Measurements from ENCODE around the gene JMJD6.
"Not testable (repeated sequence)": the region's sequence is repeated elsewhere in the genome, so short reads cannot be mapped to it uniquely, and the experiment has no call there.

Gene JMJD6

GRCh38 chr17:76726231-76726775 lies at the start of gene JMJD6:
Gene JMJD6 (minus strand): TSS chr17:76726606. CDS start chr17:76726475, 131 bp downstream.
- peak; percentile 97 for DNase-seq

- DNase-seq, result no peak
Observed at GRCh38 chr17:76775021-76775600, 48.7 kb upstream of the JMJD6 start.

DNA sequence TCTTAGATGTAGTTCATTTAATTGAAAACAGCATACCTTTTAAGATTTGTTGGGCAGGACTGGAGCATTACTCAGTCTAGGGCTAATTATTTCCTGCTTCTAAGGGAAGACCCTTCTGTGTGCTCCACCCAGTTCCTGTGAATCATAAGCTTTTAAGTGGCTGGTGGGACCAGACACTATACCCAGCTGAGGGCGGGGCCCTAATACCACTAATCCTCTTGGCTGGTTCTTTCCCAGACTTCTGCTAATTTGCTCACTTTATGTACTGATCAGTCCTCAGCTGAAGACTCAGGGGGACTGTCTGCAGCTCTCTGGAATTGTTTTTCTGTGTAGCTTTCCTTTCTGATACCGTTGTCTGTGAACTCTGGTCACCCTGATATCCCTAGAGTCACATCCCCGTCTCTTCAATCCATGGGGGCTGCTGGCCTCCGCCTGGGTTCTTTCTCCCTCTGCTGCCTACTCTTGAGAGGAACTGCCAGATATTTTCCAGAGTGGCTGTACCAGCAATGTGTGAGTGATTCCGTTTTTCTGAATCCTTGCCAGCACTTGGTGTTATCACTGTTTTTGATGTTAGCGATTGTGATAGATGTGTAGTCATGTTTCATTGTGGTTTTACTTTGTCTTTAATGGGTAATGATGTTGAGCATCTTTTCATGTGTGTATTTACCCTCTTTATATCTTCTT lies 46.6 kb upstream of the JMJD6 start:
- DNase-seq, result peak; percentile 60

GRCh38 chr17:76758570-76758969 lies 32.2 kb upstream of the JMJD6 start:
- DNase-seq, result no peak

DNA sequence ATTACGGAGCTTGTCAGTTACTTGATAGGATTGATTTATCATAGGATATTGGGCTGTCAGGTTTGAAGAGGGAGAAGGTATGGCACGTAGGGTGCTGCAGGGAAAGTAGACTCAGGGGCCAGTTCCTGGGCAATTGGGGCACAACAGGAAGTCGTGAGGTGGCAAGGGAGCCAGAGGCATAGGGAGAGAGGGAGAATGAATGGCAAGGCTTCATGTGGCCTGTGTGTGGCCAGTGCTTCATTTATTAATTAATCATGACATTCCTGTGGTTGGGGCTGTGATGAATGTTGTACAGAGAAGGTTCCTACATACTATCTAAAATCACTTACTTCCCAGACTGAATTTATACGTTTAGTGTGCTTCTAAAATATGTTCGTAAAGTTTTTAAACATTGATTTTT lies 30.9 kb upstream of the JMJD6 start:
- DNase-seq, result no peak

GRCh38 chr17:76755285-76755684 lies 28.9 kb upstream of the JMJD6 start:
- no peak for DNase-seq

DNA sequence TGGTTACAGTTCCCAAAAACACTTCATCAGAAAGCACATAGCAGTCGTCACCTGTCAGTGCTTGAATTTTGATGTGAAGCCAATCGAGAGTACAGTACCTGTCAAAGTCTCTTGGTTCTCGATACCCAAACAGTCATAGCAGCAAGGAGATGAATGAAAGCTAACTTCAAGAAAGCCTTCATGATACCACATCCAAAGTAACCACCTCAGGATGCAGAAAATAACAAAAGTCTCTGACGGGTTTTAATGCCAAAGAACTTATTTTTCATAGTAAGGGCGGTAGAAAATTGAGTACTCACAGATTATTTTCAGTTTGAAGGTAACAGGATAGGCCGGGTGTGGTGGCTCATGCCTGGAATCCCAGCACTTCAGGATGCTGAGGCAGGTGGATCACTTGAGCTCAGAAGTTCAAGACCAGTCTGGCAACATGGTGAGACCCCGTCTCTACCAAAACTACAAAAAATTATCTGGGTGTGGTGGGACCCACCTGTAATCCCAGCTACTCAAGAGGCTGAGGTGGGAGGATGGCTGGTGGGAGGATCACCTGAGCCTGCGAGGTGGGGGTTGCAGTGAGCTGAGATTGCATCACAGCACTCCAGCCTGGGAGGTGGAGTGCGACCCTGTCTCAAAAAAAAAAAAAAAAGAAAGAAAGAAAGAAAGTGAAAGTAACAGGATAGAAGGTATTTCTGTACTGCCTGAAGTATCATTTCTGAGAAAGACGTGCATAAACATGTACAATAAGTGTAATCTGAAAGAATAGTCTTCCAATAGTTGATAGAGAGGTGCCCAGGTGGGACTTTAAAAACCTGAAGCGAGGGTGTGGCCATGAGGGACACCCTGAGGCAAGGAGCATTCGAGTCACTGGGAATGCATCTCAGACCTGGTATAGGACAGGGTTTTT lies 26.9 kb upstream of the JMJD6 start:
- DNase-seq, result no peak

GRCh38 chr17:76752006-76752405 lies 25.6 kb upstream of the JMJD6 start:
- no peak for DNase-seq

DNA sequence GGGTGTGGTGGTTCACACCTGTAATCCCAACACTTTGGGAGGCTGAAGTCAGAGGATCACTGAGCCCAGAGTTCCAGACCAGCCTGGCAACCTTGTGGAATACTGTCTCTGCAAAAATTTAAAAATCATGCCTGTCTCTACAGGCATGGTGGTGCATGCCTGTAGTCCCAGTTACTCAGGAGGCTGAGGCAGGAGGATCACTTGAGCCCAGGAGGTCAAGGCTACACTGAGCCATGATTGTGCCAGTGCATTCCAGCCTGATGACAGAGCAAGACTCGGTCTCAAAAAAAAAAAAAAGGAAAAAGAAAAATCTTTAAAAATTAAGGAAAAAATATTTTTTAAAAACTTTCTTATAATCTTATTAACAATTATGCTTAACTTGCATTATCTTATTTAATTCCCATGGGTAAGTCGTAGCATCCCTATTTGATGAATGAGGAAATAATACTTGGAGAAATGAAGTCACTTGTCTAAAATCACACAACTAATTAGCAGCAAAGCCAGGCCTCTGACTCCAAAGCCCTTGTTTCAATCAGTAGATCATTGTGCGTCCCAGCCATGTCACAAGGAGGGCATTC lies 25.1 kb upstream of the JMJD6 start:
- DNase-seq, result no peak

GRCh38 chr17:76748657-76749056 lies 22.3 kb upstream of the JMJD6 start:
- DNase-seq, result no peak

DNA sequence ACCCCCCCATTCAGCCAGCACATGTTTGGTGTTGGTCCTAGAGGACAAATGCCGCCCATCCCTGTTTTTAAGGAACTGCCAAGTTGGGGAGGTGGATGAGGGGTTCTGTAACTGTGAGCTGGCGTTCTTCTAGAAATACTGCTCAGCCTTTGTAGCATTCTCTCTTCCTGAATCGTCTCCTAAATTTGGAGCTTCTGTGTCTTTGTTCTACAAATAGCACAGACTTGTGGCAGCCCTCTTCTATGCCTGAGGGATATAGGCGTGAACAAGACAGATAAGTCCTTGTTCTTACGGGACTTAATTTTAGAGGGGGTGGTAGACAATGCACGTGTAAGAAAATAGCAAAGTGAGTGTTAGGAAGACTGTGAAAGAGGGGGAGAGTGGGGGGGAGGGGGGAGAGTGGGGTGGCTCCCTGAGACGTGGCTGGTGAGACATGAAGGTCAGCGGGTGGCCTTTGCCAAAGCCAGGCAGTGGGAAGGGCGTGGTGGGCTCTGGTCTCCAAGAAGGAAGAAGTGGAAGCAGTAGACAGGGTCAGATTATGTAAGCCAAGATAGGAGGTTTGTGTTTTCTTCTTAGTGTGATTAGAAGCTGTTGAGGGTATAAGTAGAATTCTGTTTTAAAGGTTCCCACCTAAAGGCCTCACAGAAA lies 21.4 kb upstream of the JMJD6 start:
- DNase-seq, result no peak

DNA sequence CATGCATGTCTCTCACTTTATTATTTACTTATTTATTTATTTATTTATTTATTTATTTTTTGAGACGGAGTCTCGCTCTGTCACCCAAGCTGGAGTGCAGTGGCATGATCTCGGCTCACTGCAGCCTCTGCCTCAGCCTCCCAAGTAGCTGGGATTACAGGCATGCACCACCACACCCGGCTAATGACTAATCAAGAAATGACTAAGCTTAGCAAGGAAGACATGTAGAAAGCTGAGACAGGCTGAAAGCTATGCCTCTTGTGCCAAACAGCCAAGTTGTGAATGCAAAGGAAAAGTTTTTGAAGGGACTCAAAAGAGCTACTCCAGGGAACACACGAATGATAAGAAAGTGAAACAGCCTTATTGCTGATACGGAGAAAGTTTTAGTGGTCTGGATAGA lies 19.4 kb upstream of the JMJD6 start:
- DNase-seq, result peak; percentile 16

- DNase-seq, result no peak
Observed at GRCh38 chr17:76744747-76745146, 18.3 kb upstream of the JMJD6 start.

GRCh38 chr17:76742958-76743357 lies 16.6 kb upstream of the JMJD6 start:
- no peak for DNase-seq

DNA sequence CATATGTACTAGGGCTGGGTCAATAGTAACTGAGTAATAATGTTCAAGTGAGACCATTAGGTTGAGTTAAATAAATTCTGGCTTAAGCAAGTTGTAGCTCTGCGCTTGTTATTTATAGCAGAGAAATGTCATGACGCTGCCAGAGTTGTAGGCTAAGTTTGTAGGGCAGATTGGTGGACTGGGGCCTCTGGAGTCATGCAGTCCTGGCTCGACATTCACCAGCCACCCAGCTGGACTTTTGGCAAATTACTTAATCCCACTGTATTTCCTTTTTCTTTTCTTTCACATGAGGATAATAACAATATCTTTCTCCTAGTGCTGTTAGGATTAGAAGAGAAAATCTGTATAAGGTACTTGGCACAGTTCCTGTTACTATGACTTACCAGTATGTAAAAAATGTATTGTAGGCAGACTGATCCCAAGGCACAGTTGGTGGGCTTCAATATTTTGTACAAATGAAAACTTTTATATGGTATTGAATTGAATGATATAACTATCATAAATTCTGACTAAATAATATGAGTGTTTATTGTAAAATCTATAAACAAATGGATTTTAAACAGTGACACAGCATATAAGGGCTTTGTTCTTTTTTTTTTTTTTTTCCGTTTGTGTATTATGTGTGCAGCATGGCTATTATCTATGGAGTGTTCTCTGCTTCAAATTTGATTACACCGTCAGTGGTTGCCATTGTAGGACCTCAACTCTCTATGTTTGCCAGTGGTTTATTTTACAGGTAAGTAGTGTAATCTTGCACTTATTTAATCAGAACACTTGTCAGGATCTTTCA lies 14.1 kb upstream of the JMJD6 start:
- DNase-seq, result no peak

DNA sequence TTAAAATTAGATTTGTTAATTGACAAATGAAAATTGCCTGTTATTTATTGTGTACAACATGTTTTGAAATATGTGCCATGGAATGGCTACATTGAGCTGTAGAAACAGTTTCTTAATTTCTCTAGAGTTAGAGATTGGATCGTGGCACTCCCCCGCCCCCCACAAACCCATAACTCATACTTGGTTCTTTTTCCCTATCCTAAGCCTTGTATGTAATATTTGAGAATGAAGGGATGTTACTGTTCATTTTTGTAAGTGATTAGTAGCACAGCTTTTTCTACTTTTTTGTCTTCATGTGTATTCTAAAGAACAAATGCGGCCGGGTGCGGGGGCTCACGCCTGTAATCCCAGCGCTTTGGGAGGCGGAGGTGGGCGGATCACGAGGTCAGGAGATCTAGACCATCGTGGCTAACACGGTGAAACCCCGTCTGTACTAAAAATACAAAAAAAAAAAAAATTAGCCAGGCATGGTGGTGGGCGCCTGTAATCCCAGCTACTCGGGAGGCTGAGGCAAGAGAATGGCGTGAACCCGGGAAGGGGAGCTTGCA lies 13.2 kb upstream of the JMJD6 start:
- not testable (repeated sequence) for DNase-seq

- no peak for DNase-seq
Observed at GRCh38 chr17:76738468-76738850, 12.1 kb upstream of the JMJD6 start.

DNA sequence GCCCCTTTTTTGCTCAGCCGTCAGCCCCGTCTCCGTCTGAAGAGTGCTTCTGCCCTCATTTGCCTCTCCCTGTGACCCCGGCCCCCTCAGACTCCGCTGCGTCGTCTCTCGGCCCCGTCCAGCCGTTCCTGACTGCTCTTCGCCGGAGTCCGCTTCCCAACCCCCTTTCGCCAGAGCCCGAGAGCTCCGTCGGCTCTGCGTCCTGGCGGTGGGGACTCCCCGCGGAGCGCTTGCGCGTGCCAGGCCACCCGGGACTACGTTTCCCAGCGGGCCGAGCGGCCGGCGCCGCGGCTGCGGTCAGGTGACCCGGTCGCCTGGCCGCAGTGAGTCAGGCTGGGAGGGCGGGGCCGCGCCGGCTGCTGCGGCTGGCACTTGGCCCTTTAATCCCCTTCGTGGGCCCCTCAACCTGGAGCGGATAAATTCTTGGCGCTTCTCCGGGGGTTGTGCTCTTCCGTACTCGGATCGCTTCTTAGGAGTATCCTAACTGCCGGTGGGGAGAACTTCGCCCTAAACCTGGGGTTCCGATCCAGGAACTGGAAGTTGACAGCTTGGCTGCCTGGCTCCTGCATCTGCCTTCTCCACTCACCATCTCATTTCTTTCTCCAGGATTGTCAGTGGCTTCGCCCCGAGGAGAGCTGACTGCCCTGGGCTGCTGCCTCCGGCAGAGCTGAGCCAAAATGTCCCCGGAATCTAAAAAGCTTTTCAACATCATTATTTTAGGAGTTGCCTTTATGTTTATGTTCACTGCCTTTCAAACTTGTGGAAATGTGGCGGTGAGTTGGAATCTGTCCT lies 11.5 kb upstream of the JMJD6 start, which contains the start of gene MFSD11:
Gene MFSD11, plus strand, starts transcription at position 444 of the 792 bp plus-strand sequence. Its CDS starts 234 bp downstream, at position 678.
- peak; percentile 95 for DNase-seq

- peak; percentile 98 for DNase-seq
Observed at GRCh38 chr17:76737082-76737675, 10.8 kb upstream of the JMJD6 start, which contains the start of gene SRSF2. Gene SRSF2 (minus strand): TSS chr17:76737331. CDS start chr17:76737160, 171 bp downstream.

Measured in stimulated activated CD4-positive, alpha-beta T cell treated with anti-CD3 and anti-CD28 coated beads, Interleukin-15, amount 100 ng/mL, for 24 hours (primary cell).